Measurements from ENCODE around the gene FCN2. TPM values are rescaled to one million over a fixed set of nuclear protein-coding genes. Genes with fewer than 3 reads are reported as not detected.

Gene FCN2
- total and polyA plus RNA-seq, 4 donors, result 23.6 to 186 (median 121) TPM

- Histone ChIP-seq H3K27me3 (ENCODE audit: control insufficient read depth in 4 of 4, insufficient read depth in 4 of 4, low read length in 3 of 4) (no peaks in the 10 kb centered on the region), H3K9me3 (ENCODE audit: control insufficient read depth in 4 of 4, low read length in 3 of 4) (peaks cover 0 to 9% (median 2%) of the 10 kb centered on the region in 4 donors), H3K4me1 (ENCODE audit: control insufficient read depth in 4 of 4, insufficient read depth in 4 of 4, low read length in 3 of 4) (no peaks in the 10 kb centered on the region), H3K9ac (ENCODE audit: low read depth in 1 of 2, low read length in 2 of 2) (no peak overlapping the region), H3K4me3 (ENCODE audit: low read depth in 1 of 3, low read length in 3 of 3) (no peak overlapping the region), H3K36me3 (ENCODE audit: control insufficient read depth in 4 of 4, insufficient read depth in 3 of 4, low read depth in 1 of 4, low read length in 3 of 4) (no peaks in the 10 kb centered on the region), H3K27ac (ENCODE audit: low read depth in 1 of 2, low read length in 2 of 2) (peak overlapping the region; percentile 12 to 30)
- DNase-seq (ENCODE audit: low spot score), result peak; percentile 24
- 38% methylated on average over 14 of the region's 14 CpGs for WGBS
- peak; percentile 65 for TF ChIP-seq NR2F2 (IDR thresholded peaks at IDR 0.05)
- peak in 1 of 2 donors; percentile 6 for TF ChIP-seq RXRA (IDR thresholded peaks at IDR 0.05)
- TF ChIP-seq REST (IDR thresholded peaks at IDR 0.05), result no peak
- no peak for TF ChIP-seq RAD21 (IDR thresholded peaks at IDR 0.05)
- no peak for TF ChIP-seq EGR1 (IDR thresholded peaks at IDR 0.05; ENCODE audit: low read depth in 2 of 2)
- TF ChIP-seq HNF4G (IDR thresholded peaks at IDR 0.05), result no peak
- TF ChIP-seq FOXA1 (IDR thresholded peaks at IDR 0.05), result no peak
- no peak for TF ChIP-seq JUND (IDR thresholded peaks at IDR 0.05)
- no peak for TF ChIP-seq FOXA2 (IDR thresholded peaks at IDR 0.05)
- TF ChIP-seq YY1 (IDR thresholded peaks at IDR 0.05), result peak; percentile 17
Observed at GRCh38 chr9:134895908-134896833, 15.6 kb downstream of the FCN2 start.

GRCh38 chr9:134896834-134897583 lies 16.4 kb downstream of the FCN2 start:
- 78% methylated on average over 14 of the region's 14 CpGs for WGBS
- Histone ChIP-seq H3K4me1 (ENCODE audit: control insufficient read depth in 4 of 4, insufficient read depth in 4 of 4, low read length in 3 of 4) (no peaks in the 10 kb centered on the region), H3K36me3 (ENCODE audit: control insufficient read depth in 4 of 4, insufficient read depth in 3 of 4, low read depth in 1 of 4, low read length in 3 of 4) (no peaks in the 10 kb centered on the region), H3K27me3 (ENCODE audit: control insufficient read depth in 4 of 4, insufficient read depth in 4 of 4, low read length in 3 of 4) (no peaks in the 10 kb centered on the region), H3K27ac (ENCODE audit: low read depth in 1 of 2, low read length in 2 of 2) (peak overlapping the region; percentile 30 to 49), H3K9ac (ENCODE audit: low read depth in 1 of 2, low read length in 2 of 2) (no peak overlapping the region), H3K9me3 (ENCODE audit: control insufficient read depth in 4 of 4, low read length in 3 of 4) (peaks cover 0 to 9% (median 2%) of the 10 kb centered on the region in 4 donors), H3K4me3 (ENCODE audit: low read depth in 1 of 3, low read length in 3 of 3) (no peak overlapping the region)
- DNase-seq (ENCODE audit: low spot score), result no peak
- TF ChIP-seq RAD21 (IDR thresholded peaks at IDR 0.05), result no peak
- TF ChIP-seq CTCF (IDR thresholded peaks at IDR 0.05; ENCODE audit: low read depth, low read length, missing input control), result no peak
- TF ChIP-seq JUND (IDR thresholded peaks at IDR 0.05), result no peak
- no peak for TF ChIP-seq FOXA2 (IDR thresholded peaks at IDR 0.05)
- no peak for TF ChIP-seq HNF4A (conservative IDR thresholded peaks at IDR 0.05)

Data from liver (tissue), 9 donors.